ENCODE data around the gene SEC63.

- TF ChIP-seq POLR2A (IDR thresholded peaks at IDR 0.05; ENCODE audit: low read depth, low read length) (no peak), SPI1 (IDR thresholded peaks at IDR 0.05; ENCODE audit: low read depth, low read length) (no peak), POLR2AphosphoS5 (IDR thresholded peaks at IDR 0.05; ENCODE audit: low read depth, low read length) (no peak), TAF1 (IDR thresholded peaks at IDR 0.05; ENCODE audit: low read depth, low read length) (no peak), PAX5 (IDR thresholded peaks at IDR 0.05; ENCODE audit: insufficient read depth, low read length, severe bottlenecking) (no peak), POU2F2 (IDR thresholded peaks at IDR 0.05; ENCODE audit: low read depth, low read length) (no peak)
These were observed 137.4 kb downstream of the SEC63 start for GRCh38 chr6:107820338-107821261.
